Smooth muscle cell (in vitro differentiated cells): Measurements from ENCODE around the gene WNT9B. TPM values are rescaled to one million over a fixed set of nuclear protein-coding genes. Genes with fewer than 3 reads are reported as not detected.

Experiments
- DNase-seq: peaks from one replicate; lab custom pipeline; 2025; ENCODE audit not compliant: unreplicated experiment; lab: John Stamatoyannopoulos, UW
- H2AFZ ChIP-seq: fragments of 200-600 bp; sonication (generic); 2 replicates; pipeline ENCODE4 v1.6.0; 2016; ENCODE audit warnings: antibody characterized with exemption, low read depth, mild to moderate bottlenecking
- H3F3A ChIP-seq: fragments of 200-600 bp; sonication (generic); 2 replicates; pipeline ENCODE4 v1.6.0; 2017; ENCODE audit warnings: antibody characterized with exemption, low read depth
- H3K27ac ChIP-seq: fragments of 200-600 bp; sonication (generic); 2 replicates; pipeline ENCODE4 v1.5.1; 2016; ENCODE audit warnings: low read depth, mild to moderate bottlenecking
- H3K27me3 ChIP-seq: fragments of 200-600 bp; sonication (generic); 2 replicates; pipeline ENCODE4 v1.6.1; 2016; ENCODE audit warnings: low read depth, mild to moderate bottlenecking
- H3K36me3 ChIP-seq: fragments of 200-600 bp; sonication (generic); 2 replicates; pipeline ENCODE4 v1.5.1; 2016; ENCODE audit warnings: low read depth
- H3K4me1 ChIP-seq: fragments of 200-600 bp; sonication (generic); 2 replicates; pipeline ENCODE4 v1.5.1; 2016; ENCODE audit warnings: low read depth
- H3K4me2 ChIP-seq: fragments of 200-600 bp; sonication (generic); 2 replicates; pipeline ENCODE4 v1.6.0; 2016; ENCODE audit warnings: mild to moderate bottlenecking
- H3K4me3 ChIP-seq: fragments of 200-600 bp; sonication (generic); 2 replicates; pipeline ENCODE4 v1.5.1; 2016; ENCODE audit warnings: mild to moderate bottlenecking
- H3K79me2 ChIP-seq: fragments of 200-600 bp; sonication (generic); 2 replicates; pipeline ENCODE4 v1.6.0; 2016; ENCODE audit warnings: low read depth, mild to moderate bottlenecking
- H3K9ac ChIP-seq: fragments of 200-600 bp; sonication (generic); 2 replicates; pipeline ENCODE4 v1.6.0; 2016; ENCODE audit warnings: low read depth
- H3K9me3 ChIP-seq: fragments of 200-600 bp; sonication (generic); replicated peaks from 2 replicates; pipeline ENCODE4 v1.5.1; 2016; ENCODE audit warnings: low read depth
- H4K20me1 ChIP-seq: fragments of 200-600 bp; sonication (generic); 2 replicates; pipeline ENCODE4 v1.6.0; 2016; ENCODE audit warnings: low read depth
- WGBS: methylation state at CpG from one replicate; pipeline ENCODE4 v1.1.7; 2016; ENCODE audit warnings: low lambda C conversion rate; 5-methylcytosine and 5-hydroxymethylcytosine counted together
- polyA plus RNA-seq: library from polyadenylated mRNA; unstranded; fragments of >200 nt; fragmentation: Nextera tagmentation; extraction: Ambion mirVana; gene quantifications from 2 replicates; pipeline ENCODE4 v1.2.1, GENCODE V29; 2016
- total RNA-seq: library from RNA; depleted of rRNA; stranded (reverse); fragments of >200 nt; gene quantifications from 2 replicates; pipeline ENCODE4 v1.2.3, GENCODE V29; 2014
- TF ChIP-seq, protein P1 (sequence below): fragments of 200-600 bp; sonication (generic); IDR thresholded peaks from 2 replicates; pipeline ENCODE4 v1.5.1; 2017; ENCODE audit warnings: borderline replicate concordance, mild to moderate bottlenecking, antibody characterized with exemption; ENCODE audit not compliant: insufficient read depth, poor library complexity, severe bottlenecking

Gene WNT9B
- total and polyA plus RNA-seq, 2 experiments from 2014 or later = not detected

DNA sequence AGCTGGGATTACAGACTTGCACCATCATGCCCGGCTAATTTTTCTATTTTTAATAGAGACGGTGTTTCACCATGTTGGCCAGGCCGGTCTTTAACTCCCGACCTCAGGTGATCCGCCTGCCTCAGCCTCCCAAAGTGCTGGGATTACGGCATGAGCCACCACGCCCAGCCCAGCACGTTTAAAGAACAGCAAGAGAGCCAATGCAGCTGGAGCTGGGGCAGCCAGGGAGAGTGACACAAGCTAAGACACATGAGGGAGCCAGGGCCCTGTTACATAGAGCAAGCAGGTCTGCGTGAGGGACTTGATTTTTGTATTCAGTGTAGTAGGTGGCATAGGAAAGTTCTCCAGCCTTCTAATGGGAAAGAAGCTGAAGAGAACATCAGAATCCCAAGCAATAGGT, 49.9 kb downstream of the WNT9B start:
- H3K4me1 ChIP-seq = no peaks in the 10 kb centered on the region
- DNase-seq = no peak
- no peak overlapping the region for H3K27ac ChIP-seq
- TF ChIP-seq, protein P1, sequence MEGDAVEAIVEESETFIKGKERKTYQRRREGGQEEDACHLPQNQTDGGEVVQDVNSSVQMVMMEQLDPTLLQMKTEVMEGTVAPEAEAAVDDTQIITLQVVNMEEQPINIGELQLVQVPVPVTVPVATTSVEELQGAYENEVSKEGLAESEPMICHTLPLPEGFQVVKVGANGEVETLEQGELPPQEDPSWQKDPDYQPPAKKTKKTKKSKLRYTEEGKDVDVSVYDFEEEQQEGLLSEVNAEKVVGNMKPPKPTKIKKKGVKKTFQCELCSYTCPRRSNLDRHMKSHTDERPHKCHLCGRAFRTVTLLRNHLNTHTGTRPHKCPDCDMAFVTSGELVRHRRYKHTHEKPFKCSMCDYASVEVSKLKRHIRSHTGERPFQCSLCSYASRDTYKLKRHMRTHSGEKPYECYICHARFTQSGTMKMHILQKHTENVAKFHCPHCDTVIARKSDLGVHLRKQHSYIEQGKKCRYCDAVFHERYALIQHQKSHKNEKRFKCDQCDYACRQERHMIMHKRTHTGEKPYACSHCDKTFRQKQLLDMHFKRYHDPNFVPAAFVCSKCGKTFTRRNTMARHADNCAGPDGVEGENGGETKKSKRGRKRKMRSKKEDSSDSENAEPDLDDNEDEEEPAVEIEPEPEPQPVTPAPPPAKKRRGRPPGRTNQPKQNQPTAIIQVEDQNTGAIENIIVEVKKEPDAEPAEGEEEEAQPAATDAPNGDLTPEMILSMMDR = no peak
- H3F3A ChIP-seq = no peaks in the 10 kb centered on the region
- H3K36me3 ChIP-seq = no peaks in the 10 kb centered on the region
- H4K20me1 ChIP-seq = no peaks in the 10 kb centered on the region
- H3K79me2 ChIP-seq = no peaks in the 10 kb centered on the region
- H3K9me3 ChIP-seq = no peaks in the 10 kb centered on the region
- no peaks in the 10 kb centered on the region for H3K27me3 ChIP-seq
- WGBS = 86% methylated on average over 9 of the region's 9 CpGs
- H3K4me2 ChIP-seq = no peak overlapping the region
- no peak overlapping the region for H3K4me3 ChIP-seq
- no peak overlapping the region for H2AFZ ChIP-seq
- no peak overlapping the region for H3K9ac ChIP-seq

DNA sequence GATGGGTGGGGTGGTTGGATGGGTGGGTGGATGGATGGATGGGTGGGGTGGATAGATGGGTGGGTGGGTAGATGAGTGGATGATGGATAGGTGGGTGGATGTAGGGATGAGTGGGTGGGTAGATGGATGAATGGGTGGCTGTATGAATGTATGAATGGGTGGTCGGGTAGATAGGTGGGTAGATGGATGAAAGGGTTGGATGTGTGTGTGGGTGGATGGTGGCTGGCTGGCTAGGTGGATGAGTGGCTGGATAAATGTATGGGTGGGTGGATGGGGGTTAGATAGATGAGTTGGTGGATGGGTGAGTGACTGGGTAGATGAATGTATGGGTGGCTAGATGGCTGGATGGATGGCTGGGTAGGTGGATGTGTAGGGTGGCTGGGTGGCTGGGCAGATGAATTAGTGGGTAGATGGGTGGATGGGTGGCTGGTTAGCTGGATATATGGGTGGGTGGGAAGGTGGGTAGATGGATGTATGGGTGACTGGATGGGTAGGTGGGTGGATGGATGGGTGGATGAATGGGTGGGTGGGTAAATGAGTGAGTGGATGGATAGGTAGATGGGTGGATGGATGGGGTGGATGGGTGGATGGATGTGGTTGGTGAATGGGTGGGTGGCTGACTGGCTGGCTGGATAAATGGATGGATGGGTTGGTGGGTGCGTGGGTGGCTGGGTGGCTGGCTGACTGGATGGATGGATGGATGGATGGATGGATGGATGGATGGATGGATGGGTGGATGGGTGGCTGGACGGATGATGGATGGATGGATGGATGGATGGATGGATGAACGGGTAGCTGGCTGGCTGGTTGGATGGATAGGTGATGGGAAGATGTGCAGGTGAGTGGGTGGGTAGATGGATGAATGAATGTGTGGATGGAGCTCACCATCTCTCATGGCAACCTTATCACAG, 52.6 kb downstream of the WNT9B start:
- Histone ChIP-seq H3K9me3 (no peaks in the 10 kb centered on the region), H4K20me1 (no peaks in the 10 kb centered on the region), H3K4me3 (no peak overlapping the region), H3K27ac (no peak overlapping the region), H3K36me3 (no peaks in the 10 kb centered on the region), H3K79me2 (no peaks in the 10 kb centered on the region), H3K4me2 (no peak overlapping the region), H3F3A (no peaks in the 10 kb centered on the region), H3K9ac (no peak overlapping the region), H3K4me1 (no peaks in the 10 kb centered on the region), H3K27me3 (no peaks in the 10 kb centered on the region), H2AFZ (no peak overlapping the region)
- TF ChIP-seq, protein P1 = no peak
- 83% methylated on average over 2 of the region's 4 CpGs for WGBS
- no peak for DNase-seq

DNA sequence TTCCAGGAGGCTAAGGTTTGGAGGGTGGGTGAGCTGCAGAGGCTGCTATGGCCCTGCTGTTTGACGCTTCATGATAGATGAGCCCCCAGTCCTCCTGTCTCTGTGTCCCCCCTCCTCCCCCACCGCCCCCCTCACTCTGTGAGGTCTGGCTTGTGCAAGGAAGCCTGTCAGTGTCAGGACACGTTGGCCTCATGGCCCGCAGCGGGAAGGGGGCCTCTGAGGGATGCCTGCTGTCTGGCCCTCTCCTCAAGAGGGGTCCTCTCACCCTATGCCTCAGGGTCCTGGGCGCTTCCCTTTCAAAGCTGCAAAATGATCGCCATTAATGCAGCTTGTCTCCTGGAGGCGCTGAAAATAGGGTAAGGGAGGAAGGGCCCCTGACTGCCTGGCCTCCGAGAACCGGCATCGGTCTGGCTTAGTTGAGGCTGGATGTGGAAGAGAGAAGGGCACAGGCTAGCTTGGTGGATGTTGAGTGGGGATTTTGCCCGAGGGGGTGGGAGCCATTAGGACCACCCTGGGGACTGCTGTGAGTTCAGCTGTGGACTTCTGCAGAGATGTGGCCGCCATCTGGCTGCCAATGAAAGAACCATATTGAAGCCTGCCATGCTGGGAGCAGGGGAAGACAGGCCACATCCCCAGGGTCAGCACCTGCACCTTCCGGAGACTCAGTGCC, 56.8 kb downstream of the WNT9B start:
- H3K9me3 ChIP-seq = no peaks in the 10 kb centered on the region
- no peak overlapping the region for H3K27ac ChIP-seq
- H3K27me3 ChIP-seq = no peaks in the 10 kb centered on the region
- TF ChIP-seq, protein P1 = no peak
- H4K20me1 ChIP-seq = no peaks in the 10 kb centered on the region
- no peak for DNase-seq
- H2AFZ ChIP-seq = no peak overlapping the region
- no peaks in the 10 kb centered on the region for H3F3A ChIP-seq
- H3K4me1 ChIP-seq = no peaks in the 10 kb centered on the region
- no peak overlapping the region for H3K4me3 ChIP-seq
- no peak overlapping the region for H3K9ac ChIP-seq
- H3K4me2 ChIP-seq = no peak overlapping the region
- no peaks in the 10 kb centered on the region for H3K36me3 ChIP-seq
- no peaks in the 10 kb centered on the region for H3K79me2 ChIP-seq
- WGBS = 67% methylated on average over 14 of the region's 14 CpGs
